GM21737 (cell line): ENCODE measurements around the gene RSRC1.
"Not testable (repeated sequence)": the region's sequence is repeated elsewhere in the genome, so short reads cannot be mapped to it uniquely, and the experiment has no call there.

Experiments
- ATAC-seq: cut with Tn5 transposase; IDR thresholded peaks from one replicate; pipeline ENCODE4 v1.9.1; 2021; ENCODE audit warnings: mild to moderate bottlenecking, moderate library complexity; ENCODE audit not compliant: unreplicated experiment

The RSRC1 gene

DNA sequence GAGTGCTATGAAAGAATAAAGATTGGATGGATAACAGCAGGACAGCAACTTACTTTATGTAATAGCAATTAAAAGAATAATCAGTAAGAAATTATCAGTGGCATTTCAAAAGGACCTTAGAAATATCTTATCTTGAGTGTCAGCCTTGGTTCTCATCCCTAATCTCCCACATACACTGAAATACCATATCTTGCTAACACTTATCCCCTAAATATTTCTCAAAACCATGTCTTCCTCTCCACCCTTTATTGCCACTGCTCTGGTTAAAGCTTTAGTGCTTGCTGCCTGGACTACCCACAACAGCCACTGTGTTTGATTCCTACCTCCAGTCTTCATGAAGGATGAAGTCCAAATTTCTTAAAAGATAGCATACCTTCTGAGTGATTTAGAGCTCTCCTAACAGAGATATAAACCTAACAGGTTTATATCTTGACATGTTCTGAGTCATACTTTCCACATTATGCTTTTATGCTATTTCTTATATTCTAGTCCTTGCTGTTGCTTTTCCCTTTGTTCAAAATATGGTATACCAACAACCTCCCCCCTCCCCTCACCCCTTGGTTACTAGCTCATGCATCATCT, 202.8 kb downstream of the RSRC1 start:
- no peak for ATAC-seq

DNA sequence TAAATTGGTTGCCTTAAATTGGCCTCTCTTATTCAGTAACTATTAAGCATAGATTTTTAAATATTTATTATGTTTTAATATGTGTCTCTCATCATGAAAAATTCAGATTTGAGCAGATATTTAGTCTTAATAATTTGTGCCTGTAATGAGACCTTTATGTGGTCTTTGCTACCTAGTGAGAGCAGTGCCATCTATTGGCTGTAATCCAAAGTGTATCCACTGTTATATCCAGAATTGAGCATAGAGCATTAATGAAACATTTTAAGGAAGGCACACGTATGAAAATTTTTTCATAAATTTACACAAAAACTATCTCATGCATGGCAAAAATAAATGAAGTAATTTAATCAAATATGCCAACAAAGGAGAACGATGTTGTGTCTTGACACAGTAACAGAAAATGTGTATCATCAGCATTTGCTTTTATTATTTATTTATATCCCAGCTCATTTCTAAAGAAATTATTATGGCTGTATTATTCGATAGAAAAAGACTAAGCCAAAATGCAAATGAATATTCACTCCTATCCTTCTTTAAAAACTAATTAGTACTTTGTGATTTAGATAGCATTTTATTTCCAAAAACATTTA, 203.5 kb downstream of the RSRC1 start:
- ATAC-seq = no peak

DNA sequence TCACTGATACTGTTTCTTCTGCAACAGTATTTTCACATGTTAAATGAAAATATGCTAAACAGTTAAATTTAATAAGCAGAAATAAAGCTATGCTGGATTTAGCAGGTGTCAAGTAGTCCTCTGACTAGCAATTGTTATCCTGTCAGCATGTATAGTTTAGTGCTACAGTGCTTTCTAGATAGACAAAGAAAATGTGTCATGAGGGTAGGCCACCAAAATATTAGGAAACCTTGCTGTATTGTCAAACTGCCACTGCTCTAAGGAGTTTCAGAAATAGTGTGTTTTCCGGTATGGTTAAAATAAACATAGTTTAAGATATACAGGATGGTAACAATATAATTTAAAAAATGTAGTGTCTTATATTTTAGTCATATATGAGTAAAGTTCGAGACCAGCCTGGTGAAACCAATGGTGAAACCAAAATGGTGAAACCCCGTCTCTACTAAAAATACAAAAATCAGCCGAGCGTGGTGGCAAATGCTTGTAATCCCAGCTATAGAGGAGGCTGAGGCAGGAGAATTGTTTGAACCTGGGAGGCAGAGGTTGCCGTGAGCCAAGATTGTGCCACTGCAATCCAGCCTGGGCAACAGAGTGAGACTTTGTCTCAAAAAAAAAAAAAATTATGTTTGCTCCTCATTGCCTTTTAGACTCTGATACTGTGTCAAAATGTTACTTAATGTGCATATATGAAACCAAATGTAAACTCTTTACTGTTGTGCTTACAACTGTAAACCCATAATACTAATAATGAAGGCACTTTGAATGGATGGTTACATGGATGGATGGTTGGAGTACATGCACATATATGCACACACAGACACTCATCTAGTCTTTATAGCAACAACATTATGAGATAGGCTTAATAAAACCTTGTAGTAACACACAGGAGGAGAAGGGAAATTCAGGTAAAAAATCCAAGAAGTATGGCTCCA, 204.8 kb downstream of the RSRC1 start:
- ATAC-seq = peak; percentile 51

DNA sequence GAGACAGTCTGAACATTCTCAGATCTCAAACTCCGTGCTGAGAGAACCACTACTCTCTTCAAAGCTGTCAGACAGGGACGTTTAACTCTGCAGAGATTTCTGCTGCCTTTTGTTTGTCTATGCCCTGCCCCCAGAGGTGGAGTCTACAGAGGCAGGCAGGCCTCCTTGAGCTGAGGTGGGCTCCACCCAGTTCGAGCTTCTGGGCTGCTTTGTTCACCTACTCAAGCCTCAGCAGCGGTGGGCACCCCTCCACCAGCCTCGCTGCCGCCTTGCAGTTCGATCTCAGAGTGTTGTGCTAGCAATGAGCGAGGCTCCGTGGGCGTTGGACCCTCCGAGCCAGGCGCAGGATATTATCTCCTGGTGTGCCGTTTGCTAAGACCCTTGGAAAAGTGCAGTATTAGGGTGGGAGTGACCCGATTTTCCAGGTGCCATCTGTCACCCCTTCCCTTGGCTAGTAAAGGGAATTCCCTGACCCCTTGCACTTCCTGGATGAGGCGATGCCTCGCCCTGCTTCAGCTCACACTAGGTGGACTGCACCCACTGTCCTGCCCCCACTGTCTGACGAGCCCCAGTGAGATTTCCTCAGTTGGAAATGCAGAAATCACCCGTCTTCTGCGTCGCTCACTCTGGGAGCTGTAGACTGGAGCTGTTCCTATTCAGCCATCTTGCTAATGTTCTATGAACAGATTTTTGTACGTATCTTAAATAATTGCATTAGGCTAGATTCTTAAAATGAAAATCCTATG, 220.0 kb downstream of the RSRC1 start:
- ATAC-seq = not testable (repeated sequence)

DNA sequence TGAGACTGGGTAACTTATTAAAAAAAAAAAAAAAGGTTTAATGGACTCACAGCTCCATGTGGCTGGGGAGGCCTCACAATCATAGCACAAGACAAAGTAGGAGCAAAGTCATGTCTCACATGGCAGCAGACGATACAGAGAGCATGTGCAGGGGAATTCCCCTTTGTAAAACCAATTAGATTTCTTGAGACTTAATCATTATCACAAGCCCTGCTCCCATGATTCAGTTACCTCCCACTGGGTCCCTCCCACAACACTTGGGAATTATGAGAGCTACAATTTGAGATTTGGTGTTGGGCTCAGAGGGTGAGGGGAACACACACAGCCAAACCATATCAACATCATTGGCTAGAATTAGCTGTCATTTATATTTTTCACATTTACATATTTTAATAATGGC, 221.0 kb downstream of the RSRC1 start:
- ATAC-seq = no peak

DNA sequence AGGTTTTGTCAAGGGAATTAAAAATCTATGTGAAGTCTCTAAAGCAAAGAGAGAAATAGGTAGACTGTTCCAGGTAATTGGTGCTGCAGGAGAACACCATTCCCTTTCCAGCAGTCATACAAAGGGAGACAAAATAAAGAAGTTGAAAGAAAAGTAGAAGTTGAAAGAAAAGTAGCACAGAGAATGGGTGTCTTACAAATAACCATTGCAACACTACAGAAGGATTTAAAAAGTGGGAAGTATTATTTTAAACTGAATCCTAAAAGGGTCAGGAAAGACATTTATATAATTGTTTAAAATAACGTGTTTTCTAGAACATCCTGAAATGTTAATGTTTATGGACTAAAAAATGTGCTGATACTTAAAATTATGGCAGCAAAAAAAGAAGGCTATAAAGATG, 223.8 kb downstream of the RSRC1 start:
- no peak for ATAC-seq

DNA sequence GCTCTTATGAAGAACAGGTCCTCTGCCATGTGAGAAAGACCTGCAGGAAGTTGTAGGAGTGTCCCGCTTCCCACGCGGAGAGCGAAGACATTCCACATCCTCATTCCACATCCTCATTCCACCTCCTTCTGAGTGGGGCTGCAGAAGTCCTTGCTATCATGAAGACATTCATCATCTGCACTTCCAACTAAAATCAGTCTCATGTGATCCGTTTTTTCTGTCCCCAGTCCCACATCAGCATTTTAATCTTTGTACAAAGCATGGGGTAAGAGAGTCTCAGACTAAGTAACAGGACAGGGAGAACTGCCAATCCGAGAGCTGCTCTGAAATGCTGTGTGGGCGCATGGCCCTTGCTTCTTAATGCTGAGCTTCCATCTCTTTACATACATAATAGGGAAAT, 227.2 kb downstream of the RSRC1 start:
- no peak for ATAC-seq

DNA sequence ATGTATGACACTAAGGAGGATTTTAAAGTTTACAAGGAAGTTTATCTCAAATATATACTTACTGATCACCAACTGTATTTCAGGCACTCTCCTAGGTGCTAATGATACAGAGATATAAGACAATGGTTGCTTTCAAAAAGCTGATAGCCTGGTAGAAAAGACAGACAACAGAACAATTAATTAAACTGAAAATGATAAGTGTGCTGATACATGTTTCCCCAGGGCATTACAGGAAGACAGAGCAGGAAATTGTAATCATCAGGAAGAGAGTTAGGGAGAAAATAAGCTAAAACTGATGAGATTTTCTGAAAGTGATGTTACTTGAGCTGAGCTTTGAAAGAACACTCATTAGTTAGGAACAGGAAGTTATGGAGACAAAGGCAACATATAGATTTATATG, 229.7 kb downstream of the RSRC1 start:
- no peak for ATAC-seq

DNA sequence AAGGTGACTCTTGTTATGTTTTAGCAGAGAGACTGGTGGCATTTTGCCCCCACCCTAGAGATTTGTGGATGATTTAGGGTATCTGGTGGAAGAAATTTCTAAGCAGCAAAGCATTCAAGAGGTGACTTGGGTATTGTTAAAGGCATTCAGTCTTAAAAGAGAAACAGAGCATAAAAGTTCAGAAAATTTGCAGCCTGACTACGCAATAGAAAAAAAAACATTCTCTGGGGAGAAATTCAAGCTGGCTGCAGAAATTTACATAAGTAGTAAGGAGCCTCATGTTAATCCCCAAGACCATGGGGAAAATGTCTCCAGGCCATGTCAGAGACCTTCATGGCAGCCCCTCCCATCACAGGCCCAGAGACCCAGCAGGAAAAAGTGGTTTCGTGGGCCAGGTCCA, 231.1 kb downstream of the RSRC1 start:
- not testable (repeated sequence) for ATAC-seq

DNA sequence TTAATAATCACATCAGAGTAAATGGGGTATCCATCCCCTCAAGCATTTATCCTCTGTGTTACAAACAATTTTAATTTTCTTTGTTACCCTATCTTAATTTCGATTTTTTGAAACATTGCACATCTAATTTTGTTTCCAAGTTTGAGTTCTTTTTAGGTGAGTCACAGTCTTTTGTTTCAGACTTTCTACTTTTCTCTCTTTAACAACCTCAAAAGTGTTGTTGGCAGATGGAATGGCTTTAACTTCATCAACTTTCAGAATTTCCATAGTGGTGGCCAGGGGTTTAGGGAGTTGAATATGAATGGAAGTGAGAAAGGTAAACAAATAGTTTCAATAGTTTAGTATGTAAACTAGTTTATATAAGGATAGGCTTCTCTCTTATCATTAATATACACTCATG, 238.1 kb downstream of the RSRC1 start:
- no peak for ATAC-seq

DNA sequence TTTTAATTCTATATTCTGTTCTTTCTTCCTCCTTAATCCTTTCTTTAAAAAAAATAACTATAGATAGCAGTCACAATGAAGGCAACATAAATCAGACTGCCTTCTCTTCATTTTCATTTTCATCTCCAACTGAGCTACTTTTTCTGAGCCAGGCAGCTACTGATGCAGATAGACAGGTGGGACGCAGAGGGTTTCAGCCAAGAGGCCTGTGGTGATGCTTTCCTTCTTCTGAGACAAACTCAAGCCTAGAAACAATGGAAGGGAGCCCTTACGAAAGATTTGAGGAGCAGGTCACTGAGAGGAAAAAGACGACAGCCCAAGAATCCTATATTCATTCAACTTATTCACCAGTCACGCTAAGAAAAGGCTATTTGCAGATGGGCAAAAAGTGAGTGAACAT, 241.1 kb downstream of the RSRC1 start:
- no peak for ATAC-seq

DNA sequence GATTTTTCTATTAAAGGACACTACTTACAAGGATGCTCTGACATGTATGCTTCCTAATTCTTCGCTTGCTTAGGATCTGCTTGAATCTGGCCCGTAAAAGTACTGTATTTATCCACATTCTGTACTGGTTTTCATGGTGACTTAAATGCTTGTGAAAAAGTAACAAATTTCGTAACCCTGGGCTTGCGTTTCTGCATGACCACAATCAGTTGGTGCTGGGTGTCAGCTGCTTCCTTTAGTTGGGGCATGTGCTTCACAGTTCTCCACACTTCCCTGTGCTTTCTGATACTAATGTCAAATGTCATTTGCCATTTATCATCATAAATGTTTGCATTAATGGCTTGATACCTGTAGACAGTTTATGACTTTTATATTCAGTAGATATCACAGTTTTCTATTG, 242.7 kb downstream of the RSRC1 start:
- ATAC-seq = peak; percentile 47

DNA sequence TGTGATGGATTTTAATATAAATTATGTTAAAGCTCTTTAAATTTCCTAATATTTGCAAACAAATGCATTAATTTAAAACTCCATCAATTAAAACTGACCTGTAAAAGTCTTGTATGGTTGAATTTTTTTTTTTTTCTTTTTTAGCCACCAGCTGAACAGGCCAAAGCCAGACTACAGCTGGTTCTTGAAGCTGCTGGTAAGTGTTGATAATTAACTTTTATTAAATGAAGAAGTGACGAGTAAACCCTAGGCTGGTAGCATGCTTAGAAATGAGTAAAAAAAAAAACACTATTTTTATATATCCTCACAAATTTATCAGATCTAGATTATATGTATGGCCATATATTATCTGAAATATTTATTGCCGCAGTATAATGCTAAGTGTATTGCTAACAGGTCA, 244.8 kb downstream of the RSRC1 start:
- peak; percentile 52 for ATAC-seq

DNA sequence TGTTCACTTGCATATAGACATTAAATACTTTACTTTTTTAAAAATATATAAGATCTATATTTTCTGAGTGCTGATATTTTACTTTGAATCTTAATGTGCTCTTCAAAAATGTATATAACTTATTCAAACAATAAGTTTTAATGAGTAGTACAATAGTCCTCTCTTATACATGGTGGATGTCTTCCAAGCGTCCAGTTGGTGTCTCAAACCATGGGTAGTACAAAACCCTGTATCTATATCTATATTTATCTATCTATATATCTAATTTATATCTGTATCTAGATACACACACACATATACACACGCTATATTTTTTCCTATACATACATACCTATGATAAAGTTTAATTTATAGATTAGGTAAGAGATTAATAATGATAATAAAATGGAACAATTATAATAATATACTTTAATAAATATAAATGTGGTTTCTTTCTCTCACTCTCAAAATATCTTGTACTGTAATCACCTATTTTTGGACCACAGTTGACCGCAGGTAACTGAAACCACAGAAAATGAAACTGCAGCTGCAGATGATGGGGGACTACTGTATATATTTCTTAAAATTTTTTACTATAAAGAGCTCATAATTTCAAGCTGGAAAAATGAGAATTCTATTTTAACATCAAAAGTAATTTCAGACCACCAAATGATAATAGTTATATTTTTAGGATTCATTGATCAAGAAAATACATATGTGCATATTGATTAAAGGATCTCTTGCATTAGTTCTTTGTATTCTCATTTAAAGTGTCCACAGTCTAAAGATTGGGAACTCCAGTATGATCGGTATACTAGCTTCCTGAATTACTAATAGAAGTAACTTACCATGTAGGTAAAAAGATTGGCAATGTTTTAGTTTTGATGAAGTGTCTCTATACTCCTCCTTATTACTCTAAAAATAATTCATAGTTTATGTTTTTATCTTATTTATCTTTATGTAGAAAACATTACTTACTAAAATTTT, 246.0 kb downstream of the RSRC1 start:
- ATAC-seq = peak; percentile 88

DNA sequence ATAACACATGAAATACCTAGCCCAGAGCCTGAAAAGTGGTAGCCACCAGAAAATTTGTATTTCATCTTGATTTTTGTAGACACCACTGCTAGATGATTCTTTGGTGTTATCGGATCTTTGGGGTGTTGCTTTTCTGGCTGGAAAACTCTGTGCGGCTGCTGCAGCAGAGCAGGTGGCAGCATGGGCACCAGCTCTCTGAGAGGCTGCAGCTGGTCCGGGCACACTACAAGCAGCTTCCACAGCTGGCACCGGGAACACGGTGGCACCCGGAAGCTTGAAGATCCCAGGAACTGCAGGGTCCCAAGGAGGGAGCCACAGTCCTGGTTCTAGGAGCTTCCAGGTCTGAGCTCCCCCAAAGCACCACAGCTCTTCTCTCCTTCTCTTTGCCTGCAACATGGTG, 249.4 kb downstream of the RSRC1 start:
- ATAC-seq = no peak

DNA sequence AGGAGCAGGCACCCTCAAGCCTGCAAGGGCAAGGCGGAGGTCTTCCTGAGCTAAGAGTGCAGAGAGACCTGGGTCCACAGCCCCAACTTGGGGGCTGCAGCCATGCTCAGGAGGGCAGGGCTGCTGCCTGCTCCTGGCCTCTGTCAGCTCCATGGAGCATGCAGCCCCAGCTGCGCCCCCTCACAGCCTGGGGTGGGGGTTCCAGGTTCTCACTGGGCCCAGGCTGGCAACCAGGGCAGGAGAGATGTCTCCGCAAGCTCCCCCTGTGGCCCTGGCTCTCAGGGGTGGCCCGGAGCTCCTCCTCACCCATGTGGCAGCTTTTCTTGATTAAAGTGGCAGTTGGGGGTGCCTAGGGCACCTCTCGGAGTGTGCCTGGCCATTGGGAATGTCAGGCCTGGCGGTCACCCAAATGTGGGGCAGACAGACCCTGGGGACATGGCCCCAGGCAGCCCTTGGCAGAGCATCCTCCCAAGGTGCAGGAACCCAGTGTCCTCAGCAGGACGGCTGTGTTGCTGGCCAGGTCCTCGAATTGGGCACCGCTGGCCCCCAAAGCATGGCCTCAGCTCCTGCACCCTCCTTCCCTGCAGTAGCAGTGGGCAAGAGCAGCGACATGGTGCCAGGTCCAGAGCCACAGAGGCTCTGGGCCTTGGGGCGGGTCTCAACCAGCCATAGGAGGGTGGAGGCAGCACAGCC, 251.0 kb downstream of the RSRC1 start:
- ATAC-seq = no peak

DNA sequence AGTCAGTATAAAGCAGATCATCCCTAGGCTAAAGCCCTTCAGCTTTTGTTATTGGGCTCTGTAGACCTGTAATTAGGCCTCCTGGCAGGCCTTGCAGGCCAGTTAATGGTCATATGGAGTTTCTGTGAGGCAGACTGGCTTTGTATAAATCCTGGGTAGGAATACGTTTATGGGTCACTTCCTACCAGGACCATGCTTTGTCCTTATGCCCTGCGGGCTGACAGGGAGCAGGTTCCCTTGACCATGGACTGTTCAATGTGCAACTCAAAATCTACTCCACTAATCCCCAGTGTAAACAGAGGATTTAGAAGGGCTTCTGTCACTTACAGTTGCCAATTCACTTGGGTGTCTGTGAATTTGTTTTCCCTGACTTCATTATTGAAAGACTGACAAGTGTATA, 258.4 kb downstream of the RSRC1 start:
- no peak for ATAC-seq

DNA sequence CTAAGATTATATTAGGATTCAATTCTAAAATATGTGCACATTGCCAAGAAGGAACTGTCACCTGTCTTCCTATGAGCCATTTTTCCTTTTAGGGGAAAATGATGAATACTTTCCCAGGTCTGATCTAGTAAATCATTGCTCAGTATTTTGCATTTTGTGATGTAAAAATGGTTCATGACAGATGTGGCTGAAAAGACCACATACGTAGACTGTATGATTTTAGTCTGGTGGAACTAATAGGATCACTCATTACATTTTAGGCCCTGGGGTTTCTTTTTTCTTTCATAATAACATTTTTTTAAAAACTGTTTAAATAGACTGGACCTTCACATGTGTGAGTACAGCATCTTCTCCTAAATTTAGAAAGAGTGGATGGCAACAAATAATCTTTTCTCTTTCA, 259.4 kb downstream of the RSRC1 start:
- no peak for ATAC-seq

DNA sequence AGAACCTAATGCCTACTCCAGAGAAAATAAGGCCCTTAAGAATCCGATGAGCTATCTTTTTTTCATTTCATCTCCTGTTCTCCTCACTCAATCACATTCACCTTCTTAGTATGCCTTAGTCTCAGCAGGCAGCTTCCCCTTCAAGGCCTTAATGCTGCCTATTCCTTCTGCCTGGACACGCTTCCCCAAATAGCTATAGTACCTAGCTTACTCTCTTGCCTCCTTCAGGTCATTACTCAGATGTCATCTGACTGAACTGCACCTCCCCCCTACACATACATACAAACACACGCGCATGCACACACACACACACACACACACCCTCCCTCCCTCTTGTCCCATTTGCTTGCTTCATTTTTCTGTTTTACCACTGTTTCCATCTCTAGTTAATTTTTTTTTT, 269.6 kb downstream of the RSRC1 start:
- no peak for ATAC-seq
